Trophoblast cell (in vitro differentiated cells and primary cell): ENCODE results near the gene UBAC2.

Source experiments
- DNase-seq, 2 donors: peaks; one replicate each; pipeline ENCODE4 v3.0.0-alpha.2; 2016
- H2AFZ ChIP-seq: 2 replicates; pipeline ENCODE4 v1.6.1; 2013; ENCODE audit warnings: low read length, moderate library complexity, mild to moderate bottlenecking; ENCODE audit not compliant: insufficient read depth, poor library complexity
- H2AK5ac ChIP-seq: 2 replicates; pipeline ENCODE4 v1.6.1; 2013; ENCODE audit warnings: mild to moderate bottlenecking, low read length
- H2BK120ac ChIP-seq: 2 replicates; pipeline ENCODE4 v1.6.1; 2013; ENCODE audit warnings: low read length, mild to moderate bottlenecking, moderate library complexity; ENCODE audit not compliant: insufficient read depth, poor library complexity
- H2BK12ac ChIP-seq: 2 replicates; pipeline ENCODE4 v1.6.1; 2013; ENCODE audit warnings: mild to moderate bottlenecking, low read length, moderate library complexity
- H2BK5ac ChIP-seq: 2 replicates; pipeline ENCODE4 v1.6.1; 2013; ENCODE audit warnings: low read length, low read depth, moderate library complexity, mild to moderate bottlenecking; ENCODE audit not compliant: poor library complexity
- H3K14ac ChIP-seq: 2 replicates; pipeline ENCODE4 v1.6.1; 2013; ENCODE audit warnings: mild to moderate bottlenecking, low read length
- H3K18ac ChIP-seq: 2 replicates; pipeline ENCODE4 v1.6.1; 2013; ENCODE audit warnings: mild to moderate bottlenecking, low read length
- H3K23ac ChIP-seq: 2 replicates; pipeline ENCODE4 v1.6.1; 2013; ENCODE audit warnings: low read length
- H3K27ac ChIP-seq: 2 replicates; pipeline ENCODE4 v1.5.1; 2013; ENCODE audit warnings: low read depth, mild to moderate bottlenecking, inconsistent platforms, low read length, moderate library complexity
- H3K27me3 ChIP-seq: 2 replicates; pipeline ENCODE4 v1.6.1; 2013; ENCODE audit warnings: inconsistent platforms, mild to moderate bottlenecking, low read length, moderate library complexity; ENCODE audit not compliant: insufficient read depth
- H3K36me3 ChIP-seq, 2 experiments: 1 replicate in 1 of 2; 2 replicates in 1 of 2; pipeline ENCODE4 v1.6.1; 2013; ENCODE audit warnings: low read length in 2 of 2, mild to moderate bottlenecking in 2 of 2, moderate library complexity in 1 of 2; ENCODE audit not compliant: insufficient read depth in 2 of 2, control insufficient read depth in 1 of 2
- H3K4ac ChIP-seq: 2 replicates; pipeline ENCODE4 v1.6.1; 2013; ENCODE audit warnings: low read depth, mild to moderate bottlenecking, low read length, moderate library complexity
- H3K4me1 ChIP-seq, 2 experiments: 1 replicate in 1 of 2; 2 replicates in 1 of 2; pipeline ENCODE4 v1.6.1; 2013; ENCODE audit warnings: low read length in 2 of 2, mild to moderate bottlenecking in 2 of 2, moderate library complexity in 1 of 2; ENCODE audit not compliant: insufficient read depth in 2 of 2, control insufficient read depth in 1 of 2
- H3K4me2 ChIP-seq: 2 replicates; pipeline ENCODE4 v1.6.1; 2013; ENCODE audit warnings: inconsistent platforms, mild to moderate bottlenecking, low read length, moderate library complexity
- H3K4me3 ChIP-seq: 2 replicates; pipeline ENCODE4 v1.5.1; 2013; ENCODE audit warnings: mild to moderate bottlenecking, low read depth, low read length, inconsistent platforms
- H3K79me1 ChIP-seq: one replicate; pipeline ENCODE4 v1.6.1; 2013; ENCODE audit warnings: low read length
- H3K79me2 ChIP-seq: 2 replicates; pipeline ENCODE4 v1.6.1; 2013; ENCODE audit warnings: low read length, mild to moderate bottlenecking; ENCODE audit not compliant: control insufficient read depth, insufficient read depth, poor library complexity
- H3K9ac ChIP-seq: 2 replicates; pipeline ENCODE4 v1.6.1; 2013; ENCODE audit warnings: mild to moderate bottlenecking, low read length
- H3K9me3 ChIP-seq: 2 replicates; pipeline ENCODE4 v1.6.1; 2013; ENCODE audit warnings: low read depth, mild to moderate bottlenecking, control low read depth, inconsistent platforms, low read length; ENCODE audit not compliant: insufficient read depth
- H4K12ac ChIP-seq: 2 replicates; pipeline ENCODE4 v1.6.1; 2013; ENCODE audit warnings: low read depth, mild to moderate bottlenecking, low read length, moderate library complexity
- H4K8ac ChIP-seq: 2 replicates; pipeline ENCODE4 v1.6.1; 2013; ENCODE audit warnings: low read depth, mild to moderate bottlenecking, low read length, moderate library complexity
- H4K91ac ChIP-seq: one replicate; pipeline ENCODE4 v1.6.1; 2013; ENCODE audit warnings: low read depth, mild to moderate bottlenecking, low read length, moderate library complexity
- WGBS: extraction: QIAGEN DNeasy Blood & Tissue Kit; methylation state at CpG from one replicate; pipeline ENCODE4 v1.1.7; 2013; ENCODE audit warnings: missing lambda C conversion rate; ENCODE audit not compliant: insufficient read length, insufficient coverage; ENCODE audit errors: extremely low coverage; 5-methylcytosine and 5-hydroxymethylcytosine counted together

Gene UBAC2

DNA sequence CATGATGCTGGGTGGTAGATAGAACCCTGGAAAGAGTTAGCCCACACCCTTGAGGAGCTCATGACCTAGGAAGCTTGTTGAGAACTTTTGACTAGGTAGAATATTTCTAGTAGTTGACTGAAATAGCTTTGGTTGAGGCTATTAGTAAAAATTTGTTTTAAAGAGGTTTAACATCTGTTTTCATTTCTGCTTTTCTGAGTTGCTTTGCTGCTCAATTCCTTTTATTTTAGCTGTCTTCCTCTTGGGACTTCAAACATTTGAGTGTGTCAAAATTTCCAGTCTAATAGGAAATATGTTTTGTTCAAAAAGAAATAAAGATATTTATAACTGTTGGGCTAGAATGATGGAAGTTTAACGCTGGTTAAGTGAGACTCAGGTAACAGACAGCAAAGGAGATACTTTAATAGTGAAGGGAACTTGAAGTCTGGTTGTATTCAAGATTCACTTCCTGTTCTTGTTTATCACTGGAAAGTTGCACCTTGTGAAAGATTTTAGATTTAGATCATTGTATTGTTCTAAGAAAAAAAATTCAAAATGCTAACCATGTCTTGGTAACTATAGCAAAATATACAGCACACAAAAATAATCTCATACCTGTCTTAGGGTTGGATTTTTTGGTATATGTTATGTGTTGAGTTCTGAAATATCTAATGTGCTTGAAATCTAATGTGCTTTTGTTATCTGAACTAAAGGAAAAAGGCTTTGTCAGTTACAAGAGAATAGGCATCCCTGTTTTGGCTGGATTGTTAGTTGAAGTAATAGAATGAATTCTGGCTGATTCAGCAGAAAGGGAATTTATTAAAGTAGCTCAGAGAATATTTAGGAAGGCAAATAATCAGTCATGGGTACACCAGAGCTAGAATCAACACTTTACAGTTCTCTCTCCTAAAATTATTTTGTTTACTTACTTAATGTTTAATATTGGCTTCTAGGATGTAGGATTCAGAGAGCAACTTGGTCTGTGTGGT, 81.9 kb downstream of the UBAC2 start:
- H3K9ac ChIP-seq, result no peak overlapping the region
- H3K4me3 ChIP-seq, result no peak overlapping the region
- H3K79me2 ChIP-seq, result no peaks in the 10 kb centered on the region
- H3K27me3 ChIP-seq, result no peaks in the 10 kb centered on the region
- no peak overlapping the region for H2AK5ac ChIP-seq
- H3K79me1 ChIP-seq, result no peaks in the 10 kb centered on the region
- H3K36me3 ChIP-seq, result peaks cover 0 to 2% of the 10 kb centered on the region in 2 experiments
- H3K4me1 ChIP-seq, result no peaks in the 10 kb centered on the region
- H4K91ac ChIP-seq, result no peak overlapping the region
- H3K14ac ChIP-seq, result no peak overlapping the region
- no peak overlapping the region for H3K23ac ChIP-seq
- no peak overlapping the region for H3K18ac ChIP-seq
- H2BK5ac ChIP-seq, result no peak overlapping the region
- WGBS, result no CpG with 5 or more reads among the region's 1 CpG
- no peak overlapping the region for H2BK12ac ChIP-seq
- H3K9me3 ChIP-seq, result no peaks in the 10 kb centered on the region
- no peak overlapping the region for H4K8ac ChIP-seq
- DNase-seq, result no peak
- H2BK120ac ChIP-seq, result no peak overlapping the region
- no peak overlapping the region for H3K4me2 ChIP-seq
- H4K12ac ChIP-seq, result no peak overlapping the region
- H2AFZ ChIP-seq, result no peak overlapping the region
- no peak overlapping the region for H3K4ac ChIP-seq
- H3K27ac ChIP-seq, result no peak overlapping the region

DNA sequence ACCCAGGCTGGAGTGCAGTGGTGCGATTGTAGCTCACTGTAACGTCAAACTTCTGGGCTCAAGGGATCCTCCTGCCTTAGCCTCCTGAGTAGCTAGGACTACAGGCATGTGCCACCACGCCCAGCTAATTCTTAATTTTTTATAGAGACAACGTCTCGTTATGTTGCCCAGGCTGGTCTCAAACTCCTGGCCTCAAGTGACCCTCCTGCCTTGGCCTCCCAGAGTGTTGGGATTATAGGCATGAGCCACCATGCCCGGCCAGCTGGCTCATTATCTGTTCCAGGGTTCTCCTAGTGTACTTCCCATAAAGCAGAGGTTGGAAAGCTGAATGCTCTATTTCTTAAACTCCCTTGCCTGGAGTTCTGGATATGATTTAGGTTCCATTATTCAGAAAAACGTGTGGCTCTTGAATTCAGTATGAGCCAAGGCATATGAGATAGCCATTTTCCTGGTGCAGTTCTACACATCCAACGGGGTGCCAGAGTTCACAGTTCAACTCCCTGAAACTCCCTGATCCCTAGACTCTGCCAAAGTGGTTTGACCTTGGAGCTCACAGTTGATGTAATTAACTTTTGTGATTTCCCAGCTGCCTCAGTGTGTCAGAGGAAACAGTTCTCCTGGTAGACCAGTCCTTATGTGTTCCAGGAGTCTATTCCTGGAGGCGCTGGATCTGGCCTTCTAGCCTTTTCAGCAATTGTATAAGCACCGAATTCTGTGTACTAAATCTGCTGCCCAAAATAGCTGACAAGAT, 85.0 kb downstream of the UBAC2 start:
- H3K4me1 ChIP-seq, result no peaks in the 10 kb centered on the region
- H3K36me3 ChIP-seq, result peaks cover 0 to 3% of the 10 kb centered on the region in 2 experiments
- no peak overlapping the region for H3K18ac ChIP-seq
- no peaks in the 10 kb centered on the region for H3K27me3 ChIP-seq
- no peak overlapping the region for H2AFZ ChIP-seq
- no peak overlapping the region for H4K12ac ChIP-seq
- no peak overlapping the region for H2BK120ac ChIP-seq
- no peaks in the 10 kb centered on the region for H3K79me2 ChIP-seq
- H2BK5ac ChIP-seq, result no peak overlapping the region
- no peak overlapping the region for H3K4me2 ChIP-seq
- no peak overlapping the region for H3K4me3 ChIP-seq
- no peak overlapping the region for H3K27ac ChIP-seq
- no peak overlapping the region for H4K8ac ChIP-seq
- H3K9ac ChIP-seq, result no peak overlapping the region
- H3K23ac ChIP-seq, result no peak overlapping the region
- H3K9me3 ChIP-seq, result peaks cover 2% of the 10 kb centered on the region
- H3K4ac ChIP-seq, result no peak overlapping the region
- H2BK12ac ChIP-seq, result no peak overlapping the region
- no peak overlapping the region for H2AK5ac ChIP-seq
- no peak for DNase-seq
- no peak overlapping the region for H4K91ac ChIP-seq
- no peaks in the 10 kb centered on the region for H3K79me1 ChIP-seq
- no CpG with 5 or more reads among the region's 10 CpGs for WGBS
- H3K14ac ChIP-seq, result no peak overlapping the region

DNA sequence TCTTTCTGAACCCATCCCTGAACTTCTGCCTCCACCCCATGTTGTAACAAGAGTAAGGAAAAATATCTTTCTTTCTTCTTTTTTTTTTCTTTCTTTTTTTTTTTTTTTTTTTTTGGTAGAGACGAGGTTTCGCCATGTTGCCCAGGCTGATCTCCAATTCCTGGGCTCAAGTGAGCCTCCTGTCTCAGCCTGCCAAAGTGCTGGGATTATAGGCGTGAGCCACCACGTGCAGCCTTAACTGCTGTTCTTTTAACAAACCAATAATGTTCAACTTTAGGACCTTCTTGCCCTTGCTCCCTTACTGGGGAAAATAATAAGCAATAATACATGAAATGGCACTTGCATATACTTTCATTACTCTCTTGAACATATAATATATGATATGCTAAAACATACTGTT, 86.9 kb downstream of the UBAC2 start:
- no peak overlapping the region for H2BK5ac ChIP-seq
- H3K79me2 ChIP-seq, result no peaks in the 10 kb centered on the region
- H2BK120ac ChIP-seq, result no peak overlapping the region
- no peaks in the 10 kb centered on the region for H3K4me1 ChIP-seq
- H4K91ac ChIP-seq, result no peak overlapping the region
- no peak overlapping the region for H4K8ac ChIP-seq
- H3K4ac ChIP-seq, result no peak overlapping the region
- no peak for DNase-seq
- H3K27me3 ChIP-seq, result no peaks in the 10 kb centered on the region
- H2AK5ac ChIP-seq, result no peak overlapping the region
- no peak overlapping the region for H3K27ac ChIP-seq
- no peak overlapping the region for H3K9ac ChIP-seq
- H3K4me2 ChIP-seq, result no peak overlapping the region
- no peak overlapping the region for H3K18ac ChIP-seq
- H3K4me3 ChIP-seq, result no peak overlapping the region
- H3K79me1 ChIP-seq, result no peaks in the 10 kb centered on the region
- no peak overlapping the region for H2BK12ac ChIP-seq
- peaks cover 0 to 1% of the 10 kb centered on the region in 2 experiments for H3K36me3 ChIP-seq
- no peak overlapping the region for H3K23ac ChIP-seq
- H4K12ac ChIP-seq, result no peak overlapping the region
- no peak overlapping the region for H2AFZ ChIP-seq
- no peak overlapping the region for H3K14ac ChIP-seq
- H3K9me3 ChIP-seq, result peaks cover 2% of the 10 kb centered on the region
- WGBS, result no CpG with 5 or more reads among the region's 4 CpGs

DNA sequence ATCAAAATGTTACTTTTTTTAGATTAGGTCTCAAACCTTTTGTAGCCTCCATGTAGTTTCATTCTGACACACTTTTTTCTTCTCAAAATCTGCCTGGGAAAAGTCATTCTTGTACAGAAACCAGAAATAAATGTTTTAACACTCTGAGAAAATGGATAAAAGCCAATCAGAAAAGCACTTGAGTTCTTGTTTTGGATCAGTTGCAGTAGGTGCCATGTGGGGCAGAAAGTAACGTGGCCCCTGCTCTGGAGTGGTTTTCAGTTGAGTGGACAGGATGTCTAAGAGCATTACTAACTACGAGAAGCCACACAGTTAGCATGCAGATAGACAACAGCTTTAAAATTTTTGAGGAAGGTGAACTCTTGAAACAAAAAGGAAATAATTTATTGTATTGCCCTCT, 87.4 kb downstream of the UBAC2 start:
- WGBS, result no CpG with 5 or more reads among the region's 2 CpGs
- H4K91ac ChIP-seq, result no peak overlapping the region
- H3K14ac ChIP-seq, result no peak overlapping the region
- no peak overlapping the region for H3K18ac ChIP-seq
- H3K9me3 ChIP-seq, result peaks cover 2% of the 10 kb centered on the region
- peaks cover 0 to 1% of the 10 kb centered on the region in 2 experiments for H3K36me3 ChIP-seq
- DNase-seq, result no peak
- no peak overlapping the region for H2AFZ ChIP-seq
- no peaks in the 10 kb centered on the region for H3K79me1 ChIP-seq
- H3K4me3 ChIP-seq, result no peak overlapping the region
- H2BK120ac ChIP-seq, result no peak overlapping the region
- no peak overlapping the region for H2BK12ac ChIP-seq
- no peak overlapping the region for H3K27ac ChIP-seq
- no peak overlapping the region for H3K23ac ChIP-seq
- H2AK5ac ChIP-seq, result no peak overlapping the region
- no peak overlapping the region for H4K12ac ChIP-seq
- H3K79me2 ChIP-seq, result no peaks in the 10 kb centered on the region
- no peaks in the 10 kb centered on the region for H3K27me3 ChIP-seq
- no peak overlapping the region for H3K4me2 ChIP-seq
- H4K8ac ChIP-seq, result no peak overlapping the region
- no peak overlapping the region for H2BK5ac ChIP-seq
- no peak overlapping the region for H3K4ac ChIP-seq
- no peak overlapping the region for H3K9ac ChIP-seq
- no peaks in the 10 kb centered on the region for H3K4me1 ChIP-seq
